ENCODE results near the gene STRA8.

The STRA8 gene

DNA sequence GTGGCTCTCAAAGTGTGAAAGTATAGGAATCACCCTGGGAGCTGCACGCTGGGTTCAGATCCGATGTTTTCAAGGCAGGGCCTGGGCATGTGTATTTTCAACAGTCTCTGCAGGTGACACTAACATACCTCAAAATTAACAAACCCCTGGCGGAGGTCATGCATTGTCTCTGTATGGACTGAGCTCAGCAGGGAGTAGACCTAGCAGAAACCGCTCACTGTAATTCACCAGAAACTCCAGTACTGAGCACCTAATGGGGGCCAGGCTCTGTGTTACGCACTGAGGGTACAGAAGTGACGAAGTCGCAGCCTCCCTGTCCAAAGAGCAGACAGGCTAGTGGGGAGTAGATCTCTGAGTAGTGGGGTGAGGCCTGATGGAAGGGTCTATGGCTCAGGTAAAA, 5.6 kb downstream of the STRA8 start:
- DNase-seq = no peak

DNA sequence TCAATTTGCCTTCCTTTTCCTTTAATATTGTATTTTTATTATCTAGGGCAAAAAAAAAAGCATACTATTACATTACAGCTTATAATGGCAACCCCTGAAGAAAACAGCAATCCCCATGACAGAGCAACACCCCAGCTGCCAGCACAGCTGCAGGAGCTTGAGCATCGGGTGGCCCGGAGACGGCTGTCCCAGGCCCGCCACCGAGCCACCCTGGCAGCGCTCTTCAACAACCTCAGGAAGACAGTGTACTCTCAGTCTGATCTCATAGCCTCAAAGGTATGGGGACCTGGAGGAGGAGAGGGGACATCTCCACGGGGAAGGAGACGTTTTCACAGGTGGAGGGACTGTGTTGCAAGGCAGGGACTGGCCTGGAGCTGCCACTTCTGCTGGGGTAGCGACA, 6.8 kb downstream of the STRA8 start:
- no peak for DNase-seq

DNA sequence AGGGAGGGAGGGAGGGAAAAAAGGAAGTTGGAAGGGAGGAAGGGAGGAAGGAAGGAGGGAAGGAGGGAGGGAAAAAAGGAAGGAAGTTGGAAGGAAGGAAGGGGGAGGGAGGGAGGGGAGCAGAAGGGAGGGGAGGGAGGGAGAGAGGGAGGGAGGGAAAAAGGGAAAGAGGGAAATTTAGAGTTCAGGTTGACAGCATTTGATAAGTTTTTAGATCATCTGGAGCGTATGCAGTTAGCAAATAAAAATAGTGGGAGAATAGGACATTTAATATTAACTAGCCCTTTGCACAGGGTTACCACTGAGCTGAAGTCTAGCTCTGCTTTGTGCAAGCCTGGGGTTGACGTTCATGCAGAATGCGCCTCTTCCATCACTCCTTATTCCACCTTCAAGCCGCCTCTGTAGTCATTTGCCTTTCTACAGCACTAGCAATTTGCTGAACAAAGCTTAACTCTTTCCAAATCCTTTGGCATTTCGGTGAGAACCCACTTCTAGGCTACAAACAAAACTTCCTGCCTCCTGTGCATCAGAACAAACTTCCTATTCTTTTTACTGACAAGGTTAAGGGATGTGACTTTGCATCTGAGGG, 8.6 kb downstream of the STRA8 start:
- DNase-seq = no peak

DNA sequence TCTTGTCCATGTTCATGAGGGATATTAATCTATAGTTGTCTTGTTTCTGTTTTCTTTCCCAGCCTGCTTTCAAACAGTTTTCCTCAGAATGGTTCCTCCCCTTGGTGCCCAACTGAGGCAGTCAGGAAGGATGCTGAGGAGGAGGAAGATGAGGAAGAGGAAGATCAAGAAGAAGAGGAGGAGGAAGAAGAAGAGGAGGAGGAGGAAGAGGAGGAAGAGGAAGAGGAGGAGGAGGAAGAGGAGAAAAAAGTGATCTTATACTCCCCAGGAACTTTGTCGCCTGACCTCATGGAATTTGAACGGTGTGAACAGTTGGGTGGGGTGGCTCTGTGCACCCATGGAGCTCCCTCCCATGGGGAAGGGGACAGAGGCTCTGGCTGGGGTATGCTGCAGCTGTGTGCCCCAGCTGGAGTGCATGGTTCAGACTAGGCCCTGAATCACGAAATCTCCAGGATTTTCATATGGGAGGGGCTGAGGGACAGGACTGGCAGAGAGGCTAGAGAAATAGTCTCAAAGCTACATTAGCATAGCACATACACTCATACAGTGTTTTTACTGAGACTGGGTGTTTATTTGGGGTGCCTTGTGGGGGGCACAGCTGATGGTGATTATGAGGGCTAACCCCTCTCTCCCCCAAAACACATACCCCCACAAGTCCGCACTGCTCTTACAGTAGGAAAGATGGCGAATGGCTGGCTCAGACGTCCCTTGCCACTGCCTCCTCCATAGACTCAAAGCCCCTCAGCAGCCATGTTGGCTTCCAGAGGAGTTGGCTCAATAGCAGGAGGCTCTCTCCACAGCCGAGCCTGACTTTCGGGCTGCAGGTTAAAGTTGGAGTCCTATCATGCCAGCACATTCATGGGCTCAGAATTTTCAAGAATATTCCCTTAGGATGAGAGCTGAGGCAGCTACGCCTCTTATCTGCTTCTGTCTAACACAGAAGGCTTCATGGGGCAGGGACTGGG, 11.9 kb downstream of the STRA8 start:
- DNase-seq = no peak

DNA sequence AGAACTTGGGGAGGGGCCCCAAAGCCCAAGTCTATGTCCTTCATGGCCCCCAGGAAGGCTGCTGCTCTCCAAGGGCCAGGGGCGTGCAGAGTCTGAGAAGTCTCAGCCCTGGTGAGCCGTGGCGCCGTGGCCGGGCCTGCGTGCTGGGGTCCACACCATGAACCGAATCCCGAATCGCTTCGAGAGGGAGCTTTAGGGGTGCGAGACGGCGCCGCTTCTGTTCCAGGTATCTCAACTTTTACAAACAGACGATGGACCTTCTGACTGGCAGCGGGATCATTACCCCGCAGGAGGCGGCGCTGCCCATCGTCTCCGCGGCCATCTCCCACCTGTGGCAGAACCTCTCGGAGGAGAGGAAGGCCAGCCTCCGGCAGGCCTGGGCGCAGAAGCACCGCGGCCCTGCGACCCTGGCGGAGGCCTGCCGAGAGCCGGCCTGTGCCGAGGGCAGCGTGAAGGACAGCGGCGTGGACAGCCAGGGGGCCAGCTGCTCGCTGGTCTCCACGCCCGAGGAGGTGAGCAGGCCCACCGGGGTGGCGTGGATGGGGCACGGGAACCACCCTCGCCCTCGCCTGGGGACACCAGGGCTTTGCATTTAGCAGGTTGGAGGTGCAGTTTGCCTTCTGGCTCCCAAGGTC, 12.7 kb downstream of the STRA8 start:
- DNase-seq = no peak

DNA sequence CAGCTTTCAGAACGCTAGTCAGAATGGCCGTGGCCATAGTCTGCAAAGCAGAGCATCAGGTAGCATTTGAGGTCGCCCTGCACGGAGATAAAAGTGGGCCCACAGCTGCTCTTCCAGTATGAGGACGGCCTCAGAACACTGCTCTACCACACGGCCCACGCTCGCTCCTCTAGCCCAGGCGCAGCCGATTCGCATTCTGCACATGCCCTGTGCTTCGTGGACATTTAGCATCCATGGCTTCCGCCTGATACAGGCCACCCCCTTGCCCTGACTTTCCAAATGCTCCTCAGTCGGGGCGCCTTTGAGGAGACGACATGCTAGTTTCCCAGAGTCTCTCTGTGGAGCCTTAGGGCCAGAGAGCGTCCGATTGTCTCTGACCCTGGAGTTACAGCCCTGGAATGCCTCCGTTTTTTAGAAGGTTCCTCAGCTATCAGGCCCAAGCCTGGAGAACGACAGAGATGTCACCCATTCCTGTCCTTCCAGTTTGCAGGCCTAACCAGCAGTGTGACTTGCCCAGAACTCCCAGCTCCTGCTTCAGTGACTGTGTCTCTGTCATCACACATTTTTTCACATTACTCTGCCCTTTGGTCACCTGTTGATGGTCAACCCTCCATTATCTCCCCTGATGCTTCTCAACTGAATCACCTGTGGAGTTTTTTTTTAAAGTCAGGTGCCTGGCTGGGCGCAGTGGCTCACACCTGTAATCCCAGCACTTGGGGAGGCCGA, 14.3 kb downstream of the STRA8 start:
- no peak for DNase-seq

DNA sequence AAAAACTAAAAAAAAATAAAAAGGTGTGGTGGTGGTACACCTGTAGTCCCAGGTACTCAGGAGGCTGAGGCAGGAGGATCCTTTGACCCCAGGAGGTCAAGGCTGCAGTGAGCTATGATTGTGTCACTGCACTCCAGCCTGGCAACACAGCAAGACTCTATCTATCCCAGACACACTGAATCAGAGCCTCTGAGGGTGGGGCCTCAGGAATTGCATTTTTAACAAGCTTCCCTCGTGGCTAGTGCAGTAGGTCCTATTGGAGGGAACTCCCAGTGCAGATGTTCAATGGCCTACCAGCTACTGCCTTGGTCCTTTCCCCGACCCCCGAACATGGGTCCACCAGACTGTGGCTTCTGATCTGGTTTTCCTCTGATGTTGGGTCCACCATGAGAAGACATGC, 14.9 kb downstream of the STRA8 start:
- no peak for DNase-seq

DNA sequence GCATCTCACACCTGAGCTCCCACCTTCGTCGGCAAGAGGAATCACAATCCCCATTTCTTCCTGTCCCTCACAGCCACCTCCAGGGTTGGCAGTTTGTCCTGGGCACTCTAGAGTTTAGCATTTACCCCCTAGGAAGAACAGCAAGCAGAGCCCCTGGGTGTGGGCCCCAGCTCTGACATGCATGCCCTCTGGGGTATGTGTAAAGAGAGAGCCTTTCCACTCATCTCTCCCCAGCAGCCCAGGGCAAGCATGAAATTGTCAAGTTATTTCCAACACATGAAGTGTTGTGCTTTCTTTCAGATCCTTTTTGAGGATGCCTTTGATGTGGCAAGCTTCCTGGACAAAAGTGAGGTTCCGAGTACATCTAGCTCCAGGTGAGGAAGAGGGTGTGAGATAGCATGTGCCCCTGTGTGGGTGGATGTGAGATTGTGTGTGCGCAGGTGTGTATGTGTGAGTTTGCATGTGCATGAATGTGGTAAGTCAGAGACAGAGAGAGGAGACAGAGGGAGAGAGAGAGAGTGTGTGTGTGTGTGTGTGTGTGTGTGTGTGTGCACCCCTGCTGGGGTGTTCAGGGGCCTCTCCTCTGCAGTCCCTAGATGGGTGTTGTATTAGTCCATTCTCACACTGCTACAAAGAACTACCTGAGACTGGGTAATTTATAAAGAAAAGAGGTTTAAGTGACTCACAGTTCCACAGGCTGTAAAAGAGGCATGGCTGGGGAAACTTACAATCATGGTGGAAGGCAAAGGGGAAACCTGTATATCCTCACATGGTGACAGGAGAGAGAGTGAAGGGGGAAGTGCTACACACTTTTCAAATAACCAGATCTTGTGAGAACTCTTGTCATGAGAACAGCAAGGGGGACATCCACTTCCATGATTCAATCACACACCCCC, 18.1 kb downstream of the STRA8 start:
- no peak for DNase-seq

DNA sequence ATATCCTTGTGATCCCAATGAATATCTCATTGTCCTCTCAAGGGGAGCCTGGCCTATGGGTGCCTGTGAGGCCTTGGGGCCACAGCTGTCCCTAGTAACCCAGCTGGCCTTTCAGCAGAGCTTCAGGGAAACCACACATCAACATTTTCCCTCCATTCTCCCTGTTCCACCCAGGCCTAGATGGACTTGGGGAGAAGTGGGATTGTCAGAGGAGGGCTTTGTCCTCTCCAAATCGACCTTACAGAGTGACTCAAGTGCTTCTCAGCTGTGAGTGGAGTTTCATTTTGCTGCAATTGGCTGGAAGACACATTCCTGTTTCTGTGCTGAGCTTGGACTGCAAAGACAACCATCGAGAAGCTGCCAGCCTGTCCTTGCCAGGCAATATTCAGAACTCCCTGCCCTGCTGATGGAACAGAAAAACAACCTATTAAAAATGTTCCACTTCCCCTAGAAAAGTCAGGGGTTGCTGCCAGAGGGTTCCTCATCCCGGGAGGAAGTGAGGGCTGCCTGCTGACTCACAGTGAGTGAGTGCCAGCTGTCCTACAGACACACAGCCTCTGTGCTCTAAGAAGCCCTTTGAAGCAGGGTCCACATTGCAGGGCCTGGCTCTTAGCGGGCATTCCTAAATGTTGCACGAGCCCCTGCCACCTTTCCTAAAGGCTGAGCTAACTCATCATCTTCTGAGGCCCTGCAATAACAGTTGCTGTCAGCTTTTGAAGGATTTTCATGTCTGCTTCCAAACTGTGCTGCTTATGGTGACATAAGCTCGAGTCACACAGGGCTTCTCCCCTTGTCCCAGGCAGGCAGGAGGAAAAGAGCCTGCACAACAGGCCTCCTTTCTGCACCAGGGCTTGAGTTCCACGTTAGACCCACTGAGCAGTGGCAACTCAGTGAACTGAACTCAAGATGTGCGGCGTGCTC, 20.5 kb downstream of the STRA8 start:
- peak; percentile 71 for DNase-seq

DNA sequence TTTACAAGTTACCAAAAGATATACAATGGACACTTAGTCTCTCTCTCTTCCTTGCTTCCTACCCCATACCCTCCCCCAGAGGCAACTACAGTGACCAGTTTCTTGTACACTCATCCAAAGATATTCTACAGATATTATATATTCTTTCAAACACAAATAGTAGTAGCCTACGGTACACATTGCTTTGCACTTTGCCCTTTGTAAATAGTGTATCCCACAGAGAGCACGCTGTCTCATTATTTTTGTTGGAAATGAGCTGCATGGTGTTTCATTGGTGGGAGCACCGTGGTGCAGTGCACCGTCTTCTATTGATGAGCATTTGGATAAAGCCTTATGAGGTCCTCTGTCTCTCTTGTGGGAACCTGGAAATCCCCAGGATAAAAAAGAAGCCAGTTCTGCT, 24.2 kb downstream of the STRA8 start:
- DNase-seq = no peak

DNA sequence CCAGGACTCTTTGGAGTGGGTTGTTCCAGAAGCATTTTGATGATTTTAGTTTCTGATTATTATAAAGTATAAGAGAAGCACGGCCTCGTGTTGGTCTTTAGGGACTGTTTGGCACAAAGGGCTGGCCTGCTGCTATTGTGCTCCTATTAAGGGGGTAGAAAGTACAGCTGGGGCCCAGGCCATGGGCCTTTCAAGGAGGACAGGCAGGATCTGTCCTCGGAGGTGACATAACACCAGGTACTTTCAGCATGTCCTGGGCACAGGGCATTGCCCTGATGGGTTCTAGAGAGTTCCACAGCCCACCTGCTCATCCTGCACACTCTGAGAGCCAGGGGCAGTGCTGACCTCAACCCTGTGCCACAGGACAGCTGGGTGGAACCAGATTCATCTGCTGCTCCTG, 24.9 kb downstream of the STRA8 start:
- no peak for DNase-seq

DNA sequence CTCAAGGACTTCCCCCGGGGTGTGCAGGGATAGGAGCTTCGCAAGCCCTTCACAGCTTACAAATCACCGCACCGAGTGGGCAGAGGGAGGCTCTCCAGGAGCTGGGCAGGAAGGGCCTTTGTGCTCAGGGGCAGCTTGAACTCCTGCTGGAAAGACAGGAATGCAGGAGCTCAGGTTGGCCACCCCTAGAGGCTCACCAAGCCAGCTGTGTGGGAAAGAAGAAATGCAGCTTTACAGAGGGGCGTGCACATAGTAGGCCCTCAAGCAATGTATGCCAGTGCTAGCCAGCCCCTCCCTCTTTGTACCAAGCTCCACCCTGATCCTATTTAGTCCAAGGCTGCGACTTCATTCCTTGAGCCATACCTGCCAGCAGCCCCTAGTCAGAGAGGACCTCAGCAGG, 26.1 kb downstream of the STRA8 start:
- DNase-seq = no peak

DNA sequence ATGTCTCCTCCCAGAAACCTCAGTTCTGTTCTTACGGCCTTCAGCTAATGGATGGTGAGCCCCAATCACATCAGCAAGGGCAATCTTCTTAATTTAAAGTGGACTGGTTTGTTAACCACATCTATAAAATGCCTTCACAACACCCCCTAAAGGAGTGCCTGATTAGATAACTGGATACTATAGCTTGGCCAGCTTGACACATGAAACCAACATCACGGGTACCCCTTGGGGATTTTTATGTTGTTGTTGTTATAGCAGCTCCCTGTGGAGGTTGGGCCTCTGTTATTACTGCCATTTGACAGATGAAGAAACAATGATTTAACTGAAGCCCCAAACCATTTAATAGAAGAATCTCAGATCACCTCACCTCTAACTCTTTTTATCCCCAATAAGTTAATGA, 26.8 kb downstream of the STRA8 start:
- DNase-seq = no peak

DNA sequence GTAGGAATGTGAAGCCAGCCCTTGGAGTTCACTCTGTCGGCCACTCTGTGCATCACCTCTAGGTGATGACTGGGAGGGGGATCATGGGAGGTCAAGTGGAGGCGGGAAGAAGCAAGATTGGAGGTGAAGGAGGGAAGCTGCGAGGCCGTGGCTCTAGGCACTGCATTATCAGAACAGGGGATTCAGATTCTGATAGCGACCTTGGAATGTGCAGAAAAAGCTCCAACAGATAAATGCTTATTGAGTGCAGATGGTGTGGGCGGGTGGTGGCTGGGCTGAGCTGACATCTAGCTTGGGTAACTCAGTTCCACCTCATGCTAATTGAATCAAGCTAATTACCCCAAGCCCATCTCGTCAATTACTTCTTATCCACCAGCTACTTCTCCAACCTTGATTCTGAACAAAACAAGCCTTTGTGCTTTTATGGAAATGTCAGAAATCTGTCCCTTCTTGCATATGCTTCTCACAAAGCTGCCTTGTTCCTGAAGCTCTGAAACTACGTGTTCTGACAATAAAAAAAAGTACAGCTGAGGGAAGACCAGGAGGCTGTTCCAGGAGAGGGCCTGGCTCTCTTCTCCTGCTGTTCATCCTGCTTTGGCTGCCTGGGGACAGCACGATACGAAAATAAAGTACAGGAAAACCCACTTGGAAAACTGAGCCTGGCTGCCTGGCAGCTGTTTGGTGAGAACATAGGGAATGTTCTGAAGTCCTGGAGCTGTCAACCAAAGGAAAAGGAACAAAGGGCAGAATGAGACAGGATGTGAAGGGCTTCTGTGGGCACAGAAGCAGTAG, 27.5 kb downstream of the STRA8 start:
- DNase-seq = no peak

DNA sequence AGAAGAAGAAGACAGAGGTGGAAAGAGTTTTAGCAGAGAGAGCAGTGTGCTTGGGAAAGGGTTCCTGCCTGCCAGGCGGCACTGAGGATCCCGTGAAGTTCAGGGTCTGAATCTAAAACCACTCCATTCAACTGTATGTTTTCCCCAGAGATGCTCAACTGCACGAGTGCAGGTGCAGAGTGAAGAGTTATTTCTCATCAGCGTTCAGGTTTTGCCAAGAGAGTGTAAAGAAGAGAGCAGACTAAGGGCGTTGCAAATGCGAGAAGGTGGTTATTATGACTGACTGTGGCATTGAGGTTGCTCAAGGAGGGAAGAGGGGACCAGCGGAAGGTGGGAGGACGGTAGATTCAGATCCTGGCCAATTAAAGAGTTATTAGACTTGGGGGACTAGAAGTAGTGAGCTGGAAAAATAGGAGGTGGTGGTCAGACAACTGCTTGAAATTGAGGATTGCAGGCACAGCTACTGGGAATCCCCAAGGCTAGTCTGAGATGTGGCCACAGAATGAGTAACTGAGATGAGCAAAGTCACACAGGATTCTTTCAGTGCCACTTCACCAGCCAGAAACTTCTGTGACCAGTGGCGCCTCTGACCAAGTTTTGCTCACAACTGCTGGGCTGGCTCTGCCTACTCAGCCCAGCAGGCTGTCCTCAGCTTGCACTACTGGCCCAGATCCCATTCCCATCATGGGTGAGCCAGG, 29.1 kb downstream of the STRA8 start:
- DNase-seq = no peak

DNA sequence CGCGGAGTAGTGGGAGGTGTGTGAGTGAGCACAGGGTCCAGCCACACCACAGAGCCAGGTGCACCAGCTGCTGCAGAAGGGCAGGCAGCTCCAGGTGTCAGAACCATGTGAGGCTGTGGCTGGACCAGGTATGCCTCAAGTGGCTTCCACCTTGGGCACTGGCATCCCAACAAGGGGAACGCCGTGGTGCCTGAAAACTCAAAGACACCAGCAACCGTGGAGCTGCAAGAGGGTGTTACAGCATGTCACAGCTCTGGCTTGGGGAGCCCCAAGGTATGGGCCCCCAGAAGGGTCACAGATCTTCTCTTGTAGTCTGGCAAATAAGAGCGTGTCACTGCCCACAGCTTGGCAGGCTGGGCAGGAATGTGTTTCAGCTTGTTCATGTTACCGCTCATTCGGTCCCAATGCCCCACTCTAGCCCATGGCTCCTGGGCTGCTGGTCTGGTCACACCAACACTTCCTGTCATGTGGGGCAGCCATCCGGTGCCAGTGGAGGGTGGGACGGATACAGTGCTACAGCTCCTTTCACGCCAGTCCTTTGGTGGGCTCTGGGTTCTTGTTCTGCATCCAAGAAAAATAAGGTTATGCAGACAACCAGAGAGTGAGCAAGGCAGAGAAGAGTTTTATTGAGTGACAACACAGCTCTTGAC, 29.8 kb downstream of the STRA8 start:
- DNase-seq = no peak

DNA sequence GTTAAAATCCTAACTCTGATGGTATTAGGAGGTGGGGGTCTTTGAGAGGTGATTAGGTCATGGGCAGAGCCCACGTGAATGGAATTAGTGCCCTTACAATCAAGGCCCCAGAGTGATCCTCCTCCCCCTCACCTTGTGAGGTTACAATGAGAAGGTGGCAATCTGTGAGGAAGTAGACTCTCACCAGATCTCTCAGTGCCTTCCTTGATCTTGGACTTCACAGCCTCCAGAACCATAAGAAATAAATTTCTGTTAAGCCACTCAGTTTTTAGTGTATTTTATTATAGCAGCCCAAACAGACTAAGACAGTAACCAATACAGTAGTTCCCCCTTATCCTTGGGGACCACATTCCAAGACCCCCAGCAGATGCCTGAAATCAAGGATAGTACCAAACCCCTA, 32.0 kb downstream of the STRA8 start:
- DNase-seq = no peak

DNA sequence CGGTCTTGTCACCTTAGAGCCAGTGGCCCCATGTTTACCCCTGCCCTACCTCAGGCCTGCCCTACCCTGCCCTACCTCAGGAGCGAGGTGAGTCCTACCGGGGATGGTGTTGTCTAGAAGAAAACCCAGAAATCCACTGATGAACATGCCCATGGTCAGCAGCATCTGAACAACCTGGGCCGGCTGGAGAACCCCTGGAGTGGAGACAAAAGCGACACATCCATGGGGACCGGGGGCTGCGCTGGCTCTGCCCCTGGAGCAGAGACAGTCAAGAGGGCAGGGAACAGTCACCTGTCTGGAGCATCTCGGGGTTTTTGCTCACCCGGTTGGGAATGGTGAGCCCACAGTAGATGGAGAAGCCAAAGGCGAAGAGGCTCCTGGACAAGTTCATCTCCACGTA, 36.3 kb downstream of the STRA8 start:
- DNase-seq = no peak

Measured in fibroblast of skin of back (primary cell).